ENCODE measurements around the gene TMEM161A.

TMEM161A gene

GRCh38 chr19:19095691-19096090 lies 42.6 kb downstream of the TMEM161A start:
- no peak for DNase-seq

- no peak for DNase-seq
These were observed 43.8 kb downstream of the TMEM161A start for GRCh38 chr19:19094513-19094912.

- DNase-seq: no peak
These were observed 50.6 kb downstream of the TMEM161A start for GRCh38 chr19:19087676-19088075.

- DNase-seq: no peak
These were observed 54.7 kb downstream of the TMEM161A start for GRCh38 chr19:19083413-19084178.

GRCh38 chr19:19081642-19082151 lies 56.6 kb downstream of the TMEM161A start:
- DNase-seq: no peak

- DNase-seq: no peak
These were observed 58.7 kb downstream of the TMEM161A start for GRCh38 chr19:19079571-19079970.

GRCh38 chr19:19078801-19079200 lies 59.5 kb downstream of the TMEM161A start:
- no peak for DNase-seq

- no peak for DNase-seq
These were observed 61.2 kb downstream of the TMEM161A start for GRCh38 chr19:19077103-19077502.

- DNase-seq: no peak
These were observed 61.8 kb downstream of the TMEM161A start for GRCh38 chr19:19076476-19076875.

GRCh38 chr19:19075126-19075525 lies 63.2 kb downstream of the TMEM161A start:
- DNase-seq: no peak

GRCh38 chr19:19074196-19074882 lies 63.9 kb downstream of the TMEM161A start:
- DNase-seq: no peak

GRCh38 chr19:19071897-19072296 lies 66.4 kb downstream of the TMEM161A start:
- DNase-seq: no peak
